Measurements from ENCODE around the gene TBCB. TPM values are rescaled to one million over a fixed set of nuclear protein-coding genes. Genes with fewer than 3 reads are reported as not detected.

Gene TBCB
- total RNA-seq, 1 experiment from 2014 or later, result 200 TPM

DNA sequence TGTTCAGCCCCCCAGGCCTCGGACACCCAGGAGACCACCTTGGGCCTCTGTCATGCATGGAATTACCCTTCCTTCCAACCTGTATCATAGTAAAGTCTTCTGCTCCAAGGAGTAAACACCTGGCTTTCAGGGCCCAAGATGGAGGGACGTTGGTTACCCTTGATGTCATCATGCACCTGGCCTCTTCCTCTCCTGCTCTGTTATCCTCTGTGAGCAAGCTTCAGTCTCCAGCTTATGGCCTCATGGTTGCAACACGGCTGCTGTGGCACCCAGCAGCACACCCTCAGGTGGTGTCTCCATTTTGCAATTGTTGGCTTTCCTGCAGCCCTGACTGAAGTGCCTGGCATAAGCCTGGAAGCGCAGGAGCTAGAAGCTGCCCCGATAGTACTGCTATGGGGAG lies 8.3 kb upstream of the TBCB start:
- Histone ChIP-seq H3K9me2 (replicated peaks; ENCODE audit: insufficient read depth, low read length) (no peaks in the 10 kb centered on the region), H4K20me1 (ENCODE audit: insufficient read depth, low read depth, low read length) (peaks cover 27% of the 10 kb centered on the region), H3K4me2 (ENCODE audit: low read depth, low read length, poor library complexity, severe bottlenecking) (no peak overlapping the region), H3K27me3 (ENCODE audit: low read length) (no peaks in the 10 kb centered on the region), H3K4me1 (ENCODE audit: low read length) (peaks cover 33% of the 10 kb centered on the region), H3K9me3 (ENCODE audit: low read length) (no peaks in the 10 kb centered on the region), H3K4me3 (ENCODE audit: low read length) (no peak overlapping the region), H3K27ac (ENCODE audit: low read length) (no peak overlapping the region), H2AFZ (ENCODE audit: low read length) (no peak overlapping the region), H3K79me2 (ENCODE audit: low read length) (no peaks in the 10 kb centered on the region), H3K36me3 (ENCODE audit: insufficient read depth, low read length) (peaks cover 21% of the 10 kb centered on the region), H3K9ac (ENCODE audit: low read length) (no peak overlapping the region)
- DNase-seq, result no peak

GRCh38 chr19:36108684-36109083 lies 6.6 kb upstream of the TBCB start:
- no peak for DNase-seq
- peaks cover 1% of the 10 kb centered on the region; the same call in 1 of the 2 replicates for H3K79me2 ChIP-seq (ENCODE audit: low read length)
- peaks cover 20% of the 10 kb centered on the region for H3K36me3 ChIP-seq (ENCODE audit: insufficient read depth, low read length)
- H3K27me3 ChIP-seq (ENCODE audit: low read length), result no peaks in the 10 kb centered on the region
- peaks cover 37% of the 10 kb centered on the region for H3K4me1 ChIP-seq (ENCODE audit: low read length)
- no peak overlapping the region for H3K4me2 ChIP-seq (ENCODE audit: low read depth, low read length, poor library complexity, severe bottlenecking)
- no peaks in the 10 kb centered on the region for H3K9me3 ChIP-seq (ENCODE audit: low read length)
- H4K20me1 ChIP-seq (ENCODE audit: insufficient read depth, low read depth, low read length), result peaks cover 41% of the 10 kb centered on the region
- H3K27ac ChIP-seq (ENCODE audit: low read length), result no peak overlapping the region
- H2AFZ ChIP-seq (ENCODE audit: low read length), result no peak overlapping the region
- no peaks in the 10 kb centered on the region for H3K9me2 ChIP-seq (replicated peaks; ENCODE audit: insufficient read depth, low read length)
- no peak overlapping the region for H3K9ac ChIP-seq (ENCODE audit: low read length)
- no peak overlapping the region for H3K4me3 ChIP-seq (ENCODE audit: low read length)

- peak within 1 kb of the TSS; percentile 57 for H3K9ac ChIP-seq (ENCODE audit: low read length)
- no peaks in the 10 kb centered on the region for H3K9me3 ChIP-seq (ENCODE audit: low read length)
- H3K4me3 ChIP-seq (ENCODE audit: low read length), result peak within 1 kb of the TSS; percentile 59
- no peak within 1 kb of the TSS for H2AFZ ChIP-seq (ENCODE audit: low read length)
- H3K9me2 ChIP-seq (replicated peaks; ENCODE audit: insufficient read depth, low read length), result no peaks in the 10 kb centered on the region
- H3K27ac ChIP-seq (ENCODE audit: low read length), result peak within 1 kb of the TSS; percentile 87
- peaks cover 9% of the 10 kb centered on the region; the same call in 1 of the 2 replicates for H3K79me2 ChIP-seq (ENCODE audit: low read length)
- H3K27me3 ChIP-seq (ENCODE audit: low read length), result no peaks in the 10 kb centered on the region
- peaks cover 50% of the 10 kb centered on the region for H3K4me1 ChIP-seq (ENCODE audit: low read length)
- H4K20me1 ChIP-seq (ENCODE audit: insufficient read depth, low read depth, low read length), result peaks cover 43% of the 10 kb centered on the region
- peaks cover 6% of the 10 kb centered on the region; the same call in 1 of the 2 replicates for H3K36me3 ChIP-seq (ENCODE audit: insufficient read depth, low read length)
- DNase-seq, result peak; percentile 95
- peak within 1 kb of the TSS; percentile 77 for H3K4me2 ChIP-seq (ENCODE audit: low read depth, low read length, poor library complexity, severe bottlenecking)
Observed at GRCh38 chr19:36110487-36111199, 4.6 kb upstream of the TBCB start, which contains the start of gene OVOL3. Gene OVOL3, plus strand, starts transcription at chr19:36111143. Its CDS starts 60 bp downstream, at chr19:36111203.

- DNase-seq, result no peak
- Histone ChIP-seq H3K4me1 (ENCODE audit: low read length) (peaks cover 53% of the 10 kb centered on the region), H3K79me2 (ENCODE audit: low read length) (peaks cover 10% of the 10 kb centered on the region; the same call in 1 of the 2 replicates), H2AFZ (ENCODE audit: low read length) (no peak overlapping the region), H3K4me2 (ENCODE audit: low read depth, low read length, poor library complexity, severe bottlenecking) (peak overlapping the region; percentile 77), H3K36me3 (ENCODE audit: insufficient read depth, low read length) (peaks cover 6% of the 10 kb centered on the region; the same call in 1 of the 2 replicates), H3K27me3 (ENCODE audit: low read length) (no peaks in the 10 kb centered on the region), H3K4me3 (ENCODE audit: low read length) (peak overlapping the region; percentile 59), H3K9me3 (ENCODE audit: low read length) (no peaks in the 10 kb centered on the region), H3K9ac (ENCODE audit: low read length) (peak overlapping the region; percentile 57), H3K9me2 (replicated peaks; ENCODE audit: insufficient read depth, low read length) (no peaks in the 10 kb centered on the region), H4K20me1 (ENCODE audit: insufficient read depth, low read depth, low read length) (peaks cover 43% of the 10 kb centered on the region), H3K27ac (ENCODE audit: low read length) (peak overlapping the region; percentile 87)
Observed at GRCh38 chr19:36111200-36111539, 4.1 kb upstream of the TBCB start.

DNA sequence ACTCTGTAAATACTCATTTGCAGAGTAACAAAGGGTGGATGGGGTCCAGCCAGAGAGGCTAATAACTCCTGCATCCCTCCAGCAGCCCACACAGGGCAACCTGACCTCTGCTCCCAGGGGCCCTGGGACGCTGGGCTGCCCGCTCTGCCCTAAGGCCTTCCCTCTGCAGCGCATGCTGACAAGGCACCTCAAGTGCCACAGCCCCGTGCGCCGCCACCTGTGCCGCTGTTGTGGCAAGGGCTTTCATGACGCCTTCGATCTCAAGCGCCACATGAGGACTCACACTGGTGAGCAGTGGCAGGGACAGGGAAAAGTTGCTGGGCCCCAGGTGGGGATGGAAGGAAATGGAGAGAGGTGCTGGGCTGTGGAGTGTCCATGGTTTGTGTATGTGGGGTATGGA lies 2.6 kb upstream of the TBCB start:
- no peaks in the 10 kb centered on the region for H3K27me3 ChIP-seq (ENCODE audit: low read length)
- no peaks in the 10 kb centered on the region for H3K9me2 ChIP-seq (replicated peaks; ENCODE audit: insufficient read depth, low read length)
- no peak overlapping the region for H3K27ac ChIP-seq (ENCODE audit: low read length)
- no peak for DNase-seq
- H2AFZ ChIP-seq (ENCODE audit: low read length), result no peak overlapping the region
- H3K9me3 ChIP-seq (ENCODE audit: low read length), result no peaks in the 10 kb centered on the region
- H3K79me2 ChIP-seq (ENCODE audit: low read length), result peaks cover 20% of the 10 kb centered on the region
- H3K4me1 ChIP-seq (ENCODE audit: low read length), result peaks cover 60% of the 10 kb centered on the region
- no peak overlapping the region for H3K4me2 ChIP-seq (ENCODE audit: low read depth, low read length, poor library complexity, severe bottlenecking)
- H3K36me3 ChIP-seq (ENCODE audit: insufficient read depth, low read length), result peaks cover 9% of the 10 kb centered on the region; the same call in 1 of the 2 replicates
- no peak overlapping the region for H3K4me3 ChIP-seq (ENCODE audit: low read length)
- peaks cover 36% of the 10 kb centered on the region for H4K20me1 ChIP-seq (ENCODE audit: insufficient read depth, low read depth, low read length)
- no peak overlapping the region for H3K9ac ChIP-seq (ENCODE audit: low read length)

DNA sequence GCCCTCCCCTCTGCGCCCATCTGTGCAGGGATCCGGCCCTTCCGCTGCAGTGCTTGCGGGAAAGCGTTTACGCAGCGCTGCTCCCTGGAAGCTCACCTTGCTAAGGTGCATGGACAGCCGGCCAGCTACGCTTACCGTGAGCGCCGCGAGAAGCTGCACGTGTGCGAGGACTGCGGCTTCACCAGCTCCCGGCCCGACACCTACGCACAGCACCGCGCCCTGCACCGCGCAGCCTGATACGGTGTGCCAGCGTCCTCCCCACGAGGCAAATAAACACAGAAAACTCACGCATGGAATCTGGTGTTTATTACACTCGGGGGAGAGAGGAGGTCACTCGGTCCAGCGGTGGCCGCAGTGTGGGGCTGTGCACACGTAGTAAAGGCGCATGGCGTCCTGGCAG lies 1.8 kb upstream of the TBCB start:
- no peaks in the 10 kb centered on the region for H3K27me3 ChIP-seq (ENCODE audit: low read length)
- H3K4me1 ChIP-seq (ENCODE audit: low read length), result peaks cover 60% of the 10 kb centered on the region
- peaks cover 25% of the 10 kb centered on the region for H3K79me2 ChIP-seq (ENCODE audit: low read length)
- no peak for DNase-seq
- peak overlapping the region; percentile 86 for H3K9ac ChIP-seq (ENCODE audit: low read length)
- peaks cover 9% of the 10 kb centered on the region; the same call in 1 of the 2 replicates for H3K36me3 ChIP-seq (ENCODE audit: insufficient read depth, low read length)
- H3K9me2 ChIP-seq (replicated peaks; ENCODE audit: insufficient read depth, low read length), result no peaks in the 10 kb centered on the region
- H2AFZ ChIP-seq (ENCODE audit: low read length), result no peak overlapping the region
- peaks cover 32% of the 10 kb centered on the region; the same call in 1 of the 2 replicates for H4K20me1 ChIP-seq (ENCODE audit: insufficient read depth, low read depth, low read length)
- H3K4me3 ChIP-seq (ENCODE audit: low read length), result peak overlapping the region; percentile 93
- H3K27ac ChIP-seq (ENCODE audit: low read length), result no peak overlapping the region
- peak overlapping the region; percentile 98 for H3K4me2 ChIP-seq (ENCODE audit: low read depth, low read length, poor library complexity, severe bottlenecking)
- H3K9me3 ChIP-seq (ENCODE audit: low read length), result no peaks in the 10 kb centered on the region

DNA sequence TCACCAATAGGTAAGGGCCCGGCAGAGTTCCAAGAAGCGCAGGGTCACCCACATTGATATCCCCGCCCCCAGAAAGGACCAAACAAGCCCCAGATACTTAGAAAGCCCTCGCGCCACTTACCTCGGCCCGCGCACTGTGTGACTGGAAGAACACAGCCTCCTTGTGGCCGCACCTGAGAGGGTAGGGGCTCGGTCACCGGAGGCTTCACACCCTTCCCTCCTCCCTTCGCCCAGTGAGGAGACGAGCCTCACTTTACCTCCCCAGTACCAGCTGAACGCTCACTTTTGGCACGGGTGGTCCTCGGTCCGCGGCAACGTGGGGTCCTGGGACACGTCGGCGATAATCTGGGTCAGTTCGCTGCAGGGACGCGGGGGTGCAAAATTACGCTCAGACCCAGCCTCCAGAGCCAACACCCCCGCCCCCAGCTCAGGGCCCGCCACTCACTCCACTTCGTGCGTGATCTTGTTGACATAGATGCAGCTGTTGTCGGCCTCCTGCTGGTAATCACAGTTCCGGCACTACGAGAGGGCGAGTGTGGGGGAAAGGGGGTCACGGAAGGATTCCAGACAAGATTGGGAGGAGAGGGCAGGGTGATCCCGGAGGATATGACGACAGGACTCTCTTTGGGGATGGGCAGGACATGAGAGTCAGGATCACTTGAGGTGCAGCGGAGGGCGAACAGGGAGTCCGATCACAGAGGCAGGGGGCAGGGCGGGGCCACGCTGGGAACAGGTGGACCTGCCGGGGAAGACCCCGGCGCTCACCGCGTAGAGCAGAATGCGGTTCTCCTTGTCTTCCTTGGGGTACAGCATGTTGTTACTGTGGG lies 1.2 kb upstream of the TBCB start:
- Histone ChIP-seq H3K4me1 (ENCODE audit: low read length) (peaks cover 56% of the 10 kb centered on the region), H3K4me2 (ENCODE audit: low read depth, low read length, poor library complexity, severe bottlenecking) (peak overlapping the region; percentile 98), H3K27me3 (ENCODE audit: low read length) (no peaks in the 10 kb centered on the region), H3K36me3 (ENCODE audit: insufficient read depth, low read length) (peaks cover 9% of the 10 kb centered on the region; the same call in 1 of the 2 replicates), H3K9me3 (ENCODE audit: low read length) (no peaks in the 10 kb centered on the region), H3K9ac (ENCODE audit: low read length) (peak overlapping the region; percentile 86), H2AFZ (ENCODE audit: low read length) (peak overlapping the region; percentile 44; the same call in 1 of the 2 replicates), H3K4me3 (ENCODE audit: low read length) (peak overlapping the region; percentile 93), H3K9me2 (replicated peaks; ENCODE audit: insufficient read depth, low read length) (no peaks in the 10 kb centered on the region), H3K27ac (ENCODE audit: low read length) (peak overlapping the region; percentile 85), H3K79me2 (ENCODE audit: low read length) (peaks cover 25% of the 10 kb centered on the region), H4K20me1 (ENCODE audit: insufficient read depth, low read depth, low read length) (peaks cover 29% of the 10 kb centered on the region; the same call in 1 of the 2 replicates)
- peak; percentile 73 for DNase-seq
